HepG2 (cell line): Measurements from ENCODE around the gene CERS6. TPM values are rescaled to one million over a fixed set of nuclear protein-coding genes. Genes with fewer than 3 reads are reported as not detected.

ENCODE experiments used
- ATAC-seq: fragments of 200-7000 bp; cut with Tn5 transposase; 3 replicates; pipeline ENCODE4 v1.9.1; 2020; ENCODE audit warnings: mild to moderate bottlenecking, moderate library complexity
- BruUV-seq: library from RNA; stranded (reverse); fragments of 400-500 nt; replicated peaks from 2 replicates; lab custom pipeline; 2021; lab: Mats Ljungman, UMichigan
- CTCF ChIA-PET: fragments of 300-600 bp; formaldehyde crosslinking; extraction: SDS; loops from one replicate; lab custom pipeline; 2021; ENCODE audit warnings: low total read pairs, inconsistent platforms, low intra/inter-chr PET ratio; lab: Yijun Ruan, JAX
- POLR2A ChIA-PET: fragments of 350-600 bp; sonication (Branson Sonifier 250); formaldehyde crosslinking; loops from one replicate; lab custom pipeline; 2020; ENCODE audit warnings: antibody characterized with exemption, inconsistent platforms; lab: Yijun Ruan, JAX
- DNase-seq: peaks from one replicate; pipeline ENCODE4 v3.0.0-alpha.2; 2015; ENCODE audit warnings: low spot score
- FAIRE-seq: peaks from 3 replicates; lab custom pipeline; 2011; peaks lifted over from hg19 to GRCh38; lab: Jason Lieb, UNC
- H2AFZ ChIP-seq: one replicate; pipeline ENCODE4 v1.6.1; 2011; ENCODE audit warnings: low read length, inconsistent platforms
- H3K27ac ChIP-seq: fragments of 300-600 bp; 3 replicates; pipeline ENCODE4 v1.8.0; 2011; ENCODE audit warnings: mixed run types, mild to moderate bottlenecking, mixed read lengths, low read length, inconsistent platforms; ENCODE audit not compliant: insufficient read depth; ENCODE audit errors: extremely low read length
- H3K27me3 ChIP-seq, 2 experiments: fragments of 200-600 bp in 1 of 2; 2 replicates in 1 of 2; 3 replicates in 1 of 2; pipeline versions ENCODE4 v1.6.0 to v1.8.0; 2011; ENCODE audit warnings: low read length in 2 of 2, mild to moderate bottlenecking in 2 of 2, moderate library complexity in 2 of 2, inconsistent platforms in 1 of 2; ENCODE audit not compliant: insufficient read depth in 2 of 2, control insufficient read depth in 1 of 2
- H3K36me3 ChIP-seq, 2 experiments: fragments of 200-600 bp in 1 of 2; replicated peaks in 1 of 2; 2 replicates in 1 of 2; 3 replicates in 1 of 2; pipeline versions ENCODE4 v1.5.1 to v1.8.0; 2011; ENCODE audit warnings: low read length in 2 of 2, inconsistent platforms in 1 of 2; ENCODE audit not compliant: insufficient read depth in 2 of 2, control insufficient read depth in 1 of 2
- H3K4me1 ChIP-seq: 2 replicates; pipeline ENCODE4 v1.5.1; 2012; ENCODE audit warnings: low read length, inconsistent platforms; ENCODE audit not compliant: insufficient read depth
- H3K4me2 ChIP-seq: 2 replicates; pipeline ENCODE4 v1.6.0; 2011; ENCODE audit warnings: low read depth, low read length, inconsistent platforms
- H3K4me3 ChIP-seq, 3 experiments: fragments of 200-600 bp in 1 of 3; sonication (generic), shearing (Covaris generic) in 1 of 3; replicated peaks in 1 of 3; 2 replicates each; pipeline ENCODE4 v1.5.1; 2011 to 2016; ENCODE audit warnings: low read length in 3 of 3, inconsistent platforms in 2 of 3, low read depth in 2 of 3, mild to moderate bottlenecking in 2 of 3, control low read depth in 1 of 3, mixed read lengths in 1 of 3; ENCODE audit not compliant: insufficient read depth in 1 of 3
- H3K79me2 ChIP-seq: one replicate; pipeline ENCODE4 v1.6.1; 2011; ENCODE audit warnings: low read length, inconsistent platforms; ENCODE audit not compliant: insufficient read depth
- H3K9ac ChIP-seq: 2 replicates; pipeline ENCODE4 v1.6.0; 2011; ENCODE audit warnings: mild to moderate bottlenecking, low read depth, low read length, inconsistent platforms; ENCODE audit not compliant: insufficient read depth
- H3K9me3 ChIP-seq: 2 replicates; pipeline ENCODE4 v1.5.1; 2012; ENCODE audit warnings: mild to moderate bottlenecking, low read length
- H4K20me1 ChIP-seq: 2 replicates; pipeline ENCODE4 v1.6.0; 2011; ENCODE audit warnings: inconsistent platforms, mild to moderate bottlenecking, low read length, moderate library complexity; ENCODE audit not compliant: insufficient read depth
- ATF4 ChIP-seq, 2 experiments: fragments of 450-650 bp in 1 of 2; sonication (generic) in 1 of 2; formaldehyde crosslinking; IDR thresholded peaks; 2 replicates each; pipeline versions ENCODE4 v1.5.0 to v1.8.0; 2020 to 2022; ENCODE audit warnings: mild to moderate bottlenecking in 1 of 2, missing genetic modification reagents in 1 of 2
- CEBPG ChIP-seq: IDR thresholded peaks from 2 replicates; pipeline ENCODE4 v1.6.1; 2016
- ERF ChIP-seq: IDR thresholded peaks from 2 replicates; pipeline ENCODE4 v1.6.1; 2018; ENCODE audit warnings: missing biosample characterization, missing genetic modification reagents
- ETV5 ChIP-seq: IDR thresholded peaks from 2 replicates; pipeline ENCODE4 v1.6.1; 2018; ENCODE audit warnings: missing biosample characterization, missing genetic modification reagents, inconsistent platforms, borderline replicate concordance
- FOXA3 ChIP-seq: IDR thresholded peaks from 2 replicates; pipeline ENCODE4 v1.6.1; 2016; ENCODE audit warnings: missing genetic modification reagents, missing compliant biosample characterization
- HDAC1 ChIP-seq: sonication (generic); formaldehyde crosslinking; IDR thresholded peaks from 2 replicates; pipeline ENCODE4 v1.5.1; 2020; ENCODE audit warnings: mild to moderate bottlenecking, missing genetic modification reagents
- HNF4G ChIP-seq, 2 experiments: sonication (generic) in 1 of 2; formaldehyde crosslinking in 1 of 2; IDR thresholded peaks; 2 replicates each; pipeline versions ENCODE4 v1.4.0 to v1.6.1; 2011 to 2020; ENCODE audit warnings: borderline replicate concordance in 2 of 2, low read depth in 2 of 2, mild to moderate bottlenecking in 2 of 2, low read length in 1 of 2, missing genetic modification reagents in 1 of 2, moderate library complexity in 1 of 2
- KAT8 ChIP-seq: IDR thresholded peaks from 2 replicates; pipeline ENCODE4 v1.6.1; 2016; ENCODE audit warnings: missing genetic modification reagents, missing compliant biosample characterization
- MED1 ChIP-seq: sonication (generic); formaldehyde crosslinking; IDR thresholded peaks from 2 replicates; pipeline ENCODE4 v1.4.0; 2020; ENCODE audit warnings: missing genetic modification reagents
- MYC ChIP-seq: sonication (generic); formaldehyde crosslinking; IDR thresholded peaks from 2 replicates; pipeline ENCODE4 v1.9.0; 2021; ENCODE audit warnings: missing genetic modification reagents, borderline replicate concordance
- RCOR2 ChIP-seq: IDR thresholded peaks from 2 replicates; pipeline ENCODE4 v1.6.1; 2016; ENCODE audit warnings: missing biosample characterization, missing genetic modification reagents
- TARDBP ChIP-seq: sonication (generic); formaldehyde crosslinking; IDR thresholded peaks from 2 replicates; pipeline ENCODE4 v1.8.0; 2022; ENCODE audit warnings: mild to moderate bottlenecking, missing genetic modification reagents
- THAP11 ChIP-seq: IDR thresholded peaks from 2 replicates; pipeline ENCODE4 v1.6.1; 2016; ENCODE audit warnings: missing biosample characterization, missing genetic modification reagents
- ZBTB8A ChIP-seq: sonication (generic); formaldehyde crosslinking; IDR thresholded peaks from 2 replicates; pipeline ENCODE4 v1.4.0; 2020; ENCODE audit warnings: mild to moderate bottlenecking, low read depth, missing genetic modification reagents, borderline replicate concordance
- ZNF205 ChIP-seq: IDR thresholded peaks from 2 replicates; pipeline ENCODE4 v1.6.1; 2018; ENCODE audit warnings: missing biosample characterization, missing genetic modification reagents
- WGBS: methylation state at CpG from one replicate; pipeline ENCODE4 v1.1.6; 2017; ENCODE audit warnings: low lambda C conversion rate; 5-methylcytosine and 5-hydroxymethylcytosine counted together
- in situ Hi-C: cut with HindIII; loops from 2 replicates; pipeline ENCODE4 v1.10.0; 2017; ENCODE audit warnings: low pct_unique_long_range_greater_than_20kb; ENCODE audit not compliant: extremely low pct_ligation_motif_present
- intact Hi-C: fragments of 100-400 bp; cut with micrococcal nuclease; formaldehyde crosslinking; loops from one replicate; pipeline ENCODE4 v1.10.0; 2022; ENCODE audit not compliant: unreplicated experiment
- polyA plus RNA-seq, 8 experiments: library from polyadenylated mRNA; depleted of rRNA in 3 of 8; stranded (reverse) in 7 of 8; unstranded in 1 of 8; fragments of >200 nt; fragmentation: Illumina TruSeq in 4 of 8; extraction: Trizol in 4 of 8; gene quantifications; 2 replicates each; pipeline versions ENCODE4 v1.2.1 to v1.2.3, GENCODE V29; 2011 to 2016; ENCODE audit warnings: low read depth in 4 of 8, missing spikeins in 1 of 8, mixed read lengths in 1 of 8; ENCODE audit not compliant: insufficient read depth in 1 of 8
- total RNA-seq, 5 experiments: library from RNA; depleted of rRNA; stranded (reverse); fragments of >200 nt; fragmentation: Illumina TruSeq; extraction: Trizol; gene quantifications; 2 replicates each; pipeline ENCODE4 v1.2.3, GENCODE V29; 2016; ENCODE audit warnings: low read depth in 1 of 5
- TF ChIP-seq, protein P1 (sequence below): IDR thresholded peaks from 2 replicates; pipeline ENCODE4 v1.6.1; 2016; ENCODE audit warnings: missing genetic modification reagents, missing compliant biosample characterization
- TF ChIP-seq, protein P2 (sequence below): IDR thresholded peaks from 2 replicates; pipeline ENCODE4 v1.6.1; 2016; ENCODE audit warnings: missing compliant biosample characterization, missing genetic modification reagents, borderline replicate concordance
- TF ChIP-seq, protein P3 (sequence below): IDR thresholded peaks from 2 replicates; pipeline ENCODE4 v1.6.1; 2016; ENCODE audit warnings: mild to moderate bottlenecking

CERS6 gene
- total and polyA plus RNA-seq, 2 of the 13 experiments (the other 11 are each of a cell fraction or from before 2014, with no cell fraction given) = 10.1 to 20.3 TPM

- TF ChIP-seq, protein P1, sequence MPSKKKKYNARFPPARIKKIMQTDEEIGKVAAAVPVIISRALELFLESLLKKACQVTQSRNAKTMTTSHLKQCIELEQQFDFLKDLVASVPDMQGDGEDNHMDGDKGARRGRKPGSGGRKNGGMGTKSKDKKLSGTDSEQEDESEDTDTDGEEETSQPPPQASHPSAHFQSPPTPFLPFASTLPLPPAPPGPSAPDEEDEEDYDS (CRISPR knock-in tag) = peak; percentile 69
- peak; percentile 64 for TF ChIP-seq MED1 (CRISPR knock-in tag)
- 0 out of 2 replicates have a peak, but pooled peaks have one; percentile 23 for TF ChIP-seq CEBPG (CRISPR knock-in tag)
- TF ChIP-seq ZNF205 (CRISPR knock-in tag) = peak; percentile 23; the same call in 1 of the 2 replicates
- TF ChIP-seq HDAC1 (CRISPR knock-in tag) = peak; percentile 67
- TF ChIP-seq KAT8 (CRISPR knock-in tag) = peak; percentile 57
- peak; percentile 38; the same call in 1 of the 2 replicates for TF ChIP-seq ETV5
- TF ChIP-seq THAP11 (CRISPR knock-in tag) = peak; percentile 46; the same call in 1 of the 2 replicates
- peak; percentile 60; the same call in 1 of the 2 replicates for TF ChIP-seq RCOR2 (CRISPR knock-in tag)
- peak; percentile 34; the same call in 1 of the 2 replicates for TF ChIP-seq HNF4G (IDR thresholded peaks at IDR 0.05; ENCODE audit: borderline replicate concordance, low read depth, low read length)
- TF ChIP-seq HNF4G (CRISPR knock-in tag; IDR thresholded peaks at IDR 0.05; ENCODE audit: borderline replicate concordance, low read depth) = 0 out of 2 replicates have a peak, but pooled peaks have one; percentile 44
- TF ChIP-seq TARDBP = peak; percentile 37; the same call in 1 of the 2 replicates
- 0 out of 2 replicates have a peak, but pooled peaks have one; percentile 26 for TF ChIP-seq ERF
These were observed 37.1 kb downstream of the CERS6 start (continued) for GRCh38 chr2:168493219-168493618.

DNA sequence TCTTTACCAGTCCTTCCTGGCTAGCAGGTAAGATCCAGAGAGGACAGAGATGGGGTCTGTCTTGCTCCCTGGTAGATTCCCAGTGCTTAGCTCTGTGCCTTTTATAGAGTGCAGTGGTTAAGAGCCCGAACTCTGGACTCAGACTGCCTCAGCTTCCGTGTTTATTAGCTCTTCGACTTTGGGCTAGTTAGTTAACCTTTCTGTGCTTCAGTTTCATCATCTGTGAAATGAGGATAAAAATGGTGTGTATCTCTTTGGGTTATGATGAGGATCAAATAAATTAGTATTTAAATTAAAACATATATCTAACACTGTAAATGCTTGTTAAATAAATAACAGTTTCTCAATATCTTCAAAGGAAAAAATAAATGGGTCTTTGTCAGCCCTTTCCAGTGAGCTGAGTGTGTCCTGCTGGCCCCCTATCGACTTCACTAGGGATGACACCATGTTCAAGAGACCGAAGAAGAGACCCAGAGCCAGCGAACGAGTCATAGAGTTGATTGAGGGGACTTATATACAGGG is 38.2 kb downstream of the CERS6 start:
- Histone ChIP-seq H3K79me2 (peaks cover 46% of the 10 kb centered on the region), H3K4me1 (peaks cover 59% of the 10 kb centered on the region), H3K36me3 (no peaks in the 10 kb centered on the region), H3K9ac (peak overlapping the region; percentile 66), H2AFZ (peak overlapping the region; percentile 46), H3K4me3 (peak overlapping the region; percentile 11 to 61 (median 40); a peak in 5 of 6 replicates), H3K27ac (peak overlapping the region; percentile 87), H3K9me3 (no peaks in the 10 kb centered on the region), H3K4me2 (peak overlapping the region; percentile 89), H4K20me1 (no peaks in the 10 kb centered on the region), H3K27me3 (no peaks in the 10 kb centered on the region)
- ChIA-PET CTCF (interaction anchor here (1.0 to 1.1 kb wide), 2 partner anchors 17 to 146 kb away, joined by 3 read pairs; no protein-coding TSS in a partner anchor), POLR2A (interaction anchor here (0.7 to 2.7 kb wide), 6 partner anchors 10 to 39 kb away, joined by 3 to 23 read pairs (median 4); partner anchors contain the start of gene CERS6)
- WGBS = 2% methylated on average over 7 of the region's 7 CpGs
- in situ Hi-C loops (no loop called here), intact Hi-C loops (loop anchor here (1.0 to 5.0 kb wide), 5 partner anchors 15 to 213 kb away; no protein-coding TSS in a partner anchor)
- ATAC-seq = peak; percentile 84
- peak; percentile 70 for FAIRE-seq
- BruUV-seq = no TSS peak
- DNase-seq = peak; percentile 81
- TF ChIP-seq, protein P2, sequence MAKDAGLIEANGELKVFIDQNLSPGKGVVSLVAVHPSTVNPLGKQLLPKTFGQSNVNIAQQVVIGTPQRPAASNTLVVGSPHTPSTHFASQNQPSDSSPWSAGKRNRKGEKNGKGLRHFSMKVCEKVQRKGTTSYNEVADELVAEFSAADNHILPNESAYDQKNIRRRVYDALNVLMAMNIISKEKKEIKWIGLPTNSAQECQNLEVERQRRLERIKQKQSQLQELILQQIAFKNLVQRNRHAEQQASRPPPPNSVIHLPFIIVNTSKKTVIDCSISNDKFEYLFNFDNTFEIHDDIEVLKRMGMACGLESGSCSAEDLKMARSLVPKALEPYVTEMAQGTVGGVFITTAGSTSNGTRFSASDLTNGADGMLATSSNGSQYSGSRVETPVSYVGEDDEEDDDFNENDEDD (CRISPR knock-in tag) = no peak
- TF ChIP-seq MYC (CRISPR knock-in tag) = no peak
- TF ChIP-seq ATF4 (CRISPR knock-in tag; IDR thresholded peaks at IDR 0.05) = peak in 1 of 2 experiments; percentile 78; a peak in 2 of 4 replicates
- TF ChIP-seq, protein P3, sequence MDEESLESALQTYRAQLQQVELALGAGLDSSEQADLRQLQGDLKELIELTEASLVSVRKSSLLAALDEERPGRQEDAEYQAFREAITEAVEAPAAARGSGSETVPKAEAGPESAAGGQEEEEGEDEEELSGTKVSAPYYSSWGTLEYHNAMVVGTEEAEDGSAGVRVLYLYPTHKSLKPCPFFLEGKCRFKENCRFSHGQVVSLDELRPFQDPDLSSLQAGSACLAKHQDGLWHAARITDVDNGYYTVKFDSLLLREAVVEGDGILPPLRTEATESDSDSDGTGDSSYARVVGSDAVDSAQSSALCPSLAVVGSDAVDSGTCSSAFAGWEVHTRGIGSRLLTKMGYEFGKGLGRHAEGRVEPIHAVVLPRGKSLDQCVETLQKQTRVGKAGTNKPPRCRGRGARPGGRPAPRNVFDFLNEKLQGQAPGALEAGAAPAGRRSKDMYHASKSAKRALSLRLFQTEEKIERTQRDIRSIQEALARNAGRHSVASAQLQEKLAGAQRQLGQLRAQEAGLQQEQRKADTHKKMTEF (CRISPR knock-in tag) = peak; percentile 56; the same call in 1 of the 2 replicates
- TF ChIP-seq FOXA3 (CRISPR knock-in tag) = peak; percentile 60
- no peak for TF ChIP-seq ZBTB8A (CRISPR knock-in tag)
